RWPE1 (cell line): ENCODE measurements around the gene PRELP.

Source experiments
- CTCF ChIA-PET: fragments of 350-600 bp; sonication (Branson Sonifier 250); formaldehyde crosslinking; extraction: SDS; loops from one replicate; lab custom pipeline; 2021; lab: Yijun Ruan, JAX
- POLR2A ChIA-PET: fragments of 400-600 bp; formaldehyde crosslinking; extraction: SDS; loops from one replicate; lab custom pipeline; 2020; ENCODE audit warnings: antibody characterized with exemption; ENCODE audit not compliant: low non-redundant PET; lab: Yijun Ruan, JAX
- DNase-seq: peaks from one replicate; pipeline ENCODE4 v3.0.0; 2012; ENCODE audit warnings: low spot score
- H3K27ac ChIP-seq: fragments of 450-650 bp; 2 replicates; pipeline ENCODE4 v1.5.1; 2017
- CTCF ChIP-seq: fragments of 450-650 bp; conservative IDR thresholded peaks from 2 replicates; pipeline ENCODE4 v1.5.1; 2017; ENCODE audit warnings: low read depth, mild to moderate bottlenecking

The PRELP gene

GRCh38 chr1:203504400-203505250 lies 29.0 kb downstream of the PRELP start:
- DNase-seq, result peak; percentile 93
- CTCF ChIA-PET, result interaction anchor here (0.5 to 4.0 kb wide), 31 partner anchors 17 to 239 kb away, joined by 3 to 64 read pairs (median 4); partner anchors contain the start of genes ATP2B4 and PRELP
- TF ChIP-seq CTCF, result peak; percentile 79
- POLR2A ChIA-PET, result no interaction called here
- H3K27ac ChIP-seq, result no peak overlapping the region

- no peak for DNase-seq
- ChIA-PET CTCF (interaction anchor here (0.5 to 4.0 kb wide), 13 partner anchors 18 to 335 kb away, joined by 3 to 64 read pairs (median 5); partner anchors contain the start of gene ATP2B4), POLR2A (interaction anchor here (0.6 kb wide), 1 partner anchor 12 kb away, joined by 4 read pairs; the partner anchor contains the start of gene OPTC)
- no peak for TF ChIP-seq CTCF
- no peak overlapping the region for H3K27ac ChIP-seq
Observed at GRCh38 chr1:203505526-203506204, 30.1 kb downstream of the PRELP start.

GRCh38 chr1:203506858-203507626 lies 31.4 kb downstream of the PRELP start:
- TF ChIP-seq CTCF, result no peak
- CTCF ChIA-PET, result interaction anchor here (0.7 to 2.7 kb wide), 4 partner anchors 11 to 195 kb away, joined by 3 to 21 read pairs (median 6); partner anchors contain the start of gene ATP2B4
- H3K27ac ChIP-seq, result peak overlapping the region; percentile 65
- POLR2A ChIA-PET, result interaction anchor here (0.6 kb wide), 1 partner anchor 308 kb away, joined by 7 read pairs; no protein-coding TSS in a partner anchor
- DNase-seq, result no peak

GRCh38 chr1:203507759-203508158 lies 32.2 kb downstream of the PRELP start:
- no peak for TF ChIP-seq CTCF
- ChIA-PET POLR2A (interaction anchor here (0.6 kb wide), 1 partner anchor 307 kb away, joined by 7 read pairs; no protein-coding TSS in a partner anchor), CTCF (interaction anchor here (0.5 to 2.7 kb wide), 9 partner anchors 12 to 290 kb away, joined by 3 to 21 read pairs (median 3); partner anchors contain the start of gene ATP2B4)
- no peak for DNase-seq
- peak overlapping the region; percentile 65 for H3K27ac ChIP-seq

- TF ChIP-seq CTCF, result no peak
- ChIA-PET POLR2A (no interaction called here), CTCF (interaction anchor here (0.5 to 2.7 kb wide), 7 partner anchors 13 to 289 kb away, joined by 3 to 21 read pairs (median 4); no protein-coding TSS in a partner anchor)
- peak overlapping the region; percentile 65 for H3K27ac ChIP-seq
- no peak for DNase-seq
Observed at GRCh38 chr1:203508463-203509073, 33.0 kb downstream of the PRELP start.
